ENCODE data around the gene FGF19. TPM values are rescaled to one million over a fixed set of nuclear protein-coding genes. Genes with fewer than 3 reads are reported as not detected.

The FGF19 gene
- total RNA-seq, 2 donors from 2014 or later = 0.37 to 0.40 TPM

- Histone ChIP-seq H3K27ac (ENCODE audit: low read depth, low read length) (no peak overlapping the region), H3K4me3 (ENCODE audit: low read length) (no peak overlapping the region), H3K9ac (ENCODE audit: extremely low read depth, low read length, poor library complexity, severe bottlenecking) (no peak overlapping the region), H3K4me1 (ENCODE audit: control insufficient read depth, insufficient read depth, low read length) (no peaks in the 10 kb centered on the region), H3K27me3 (ENCODE audit: control insufficient read depth, insufficient read depth, low read length, poor library complexity, severe bottlenecking) (peaks cover 8% of the 10 kb centered on the region), H3K36me3 (ENCODE audit: control insufficient read depth, insufficient read depth, low read length) (no peaks in the 10 kb centered on the region), H3K9me3 (ENCODE audit: control insufficient read depth, low read length) (peaks cover 4% of the 10 kb centered on the region)
- no peak for TF ChIP-seq CTCF (conservative IDR thresholded peaks at IDR 0.05)
- 67 to 77% methylated on average over 5 to 11 of the region's 11 CpGs for WGBS, 2 experiments (ENCODE audit: insufficient coverage in 1 of 2, insufficient read length in 1 of 2)
- Mint-ChIP-seq H3K27ac (no peak overlapping the region), H3K4me1 (no peaks in the 10 kb centered on the region), H3K36me3 (ENCODE audit: low read depth) (no peaks in the 10 kb centered on the region), H3K27me3 (ENCODE audit: insufficient read depth) (peaks cover 12% of the 10 kb centered on the region), H3K4me3 (no peak overlapping the region), H3K9me3 (no peaks in the 10 kb centered on the region)
- DNase-seq = no peak
Observed at GRCh38 chr11:69684651-69685050, 19.2 kb downstream of the FGF19 start.

GRCh38 chr11:69683764-69684333 lies 20.0 kb downstream of the FGF19 start:
- Histone ChIP-seq H3K27me3 (ENCODE audit: control insufficient read depth, insufficient read depth, low read length, poor library complexity, severe bottlenecking) (peaks cover 8% of the 10 kb centered on the region), H3K9me3 (ENCODE audit: control insufficient read depth, low read length) (peaks cover 4% of the 10 kb centered on the region), H3K4me1 (ENCODE audit: control insufficient read depth, insufficient read depth, low read length) (no peaks in the 10 kb centered on the region), H3K36me3 (ENCODE audit: control insufficient read depth, insufficient read depth, low read length) (no peaks in the 10 kb centered on the region), H3K9ac (ENCODE audit: extremely low read depth, low read length, poor library complexity, severe bottlenecking) (no peak overlapping the region), H3K27ac (ENCODE audit: low read depth, low read length) (no peak overlapping the region), H3K4me3 (ENCODE audit: low read length) (no peak overlapping the region)
- no peaks in the 10 kb centered on the region for H3K36me3 Mint-ChIP-seq (ENCODE audit: low read depth)
- 76 to 78% methylated on average over 8 to 9 of the region's 9 CpGs for WGBS, 2 experiments (ENCODE audit: insufficient coverage in 1 of 2, insufficient read length in 1 of 2)
- H3K27ac Mint-ChIP-seq = no peak overlapping the region
- peak; percentile 80 for TF ChIP-seq CTCF (conservative IDR thresholded peaks at IDR 0.05)
- peak; percentile 87 for DNase-seq
- H3K27me3 Mint-ChIP-seq (ENCODE audit: insufficient read depth) = peaks cover 12% of the 10 kb centered on the region
- H3K4me1 Mint-ChIP-seq = no peaks in the 10 kb centered on the region
- H3K4me3 Mint-ChIP-seq = no peak overlapping the region
- no peaks in the 10 kb centered on the region for H3K9me3 Mint-ChIP-seq

- Mint-ChIP-seq H3K4me3 (no peak overlapping the region), H3K27me3 (ENCODE audit: insufficient read depth) (peaks cover 12% of the 10 kb centered on the region), H3K36me3 (ENCODE audit: low read depth) (no peaks in the 10 kb centered on the region), H3K9me3 (no peaks in the 10 kb centered on the region), H3K4me1 (no peaks in the 10 kb centered on the region), H3K27ac (no peak overlapping the region)
- no peak for DNase-seq
- 88 to 90% methylated on average over 4 to 7 of the region's 7 CpGs for WGBS, 2 experiments (ENCODE audit: insufficient coverage in 1 of 2, insufficient read length in 1 of 2)
- Histone ChIP-seq H3K4me1 (ENCODE audit: control insufficient read depth, insufficient read depth, low read length) (no peaks in the 10 kb centered on the region), H3K27ac (ENCODE audit: low read depth, low read length) (no peak overlapping the region), H3K36me3 (ENCODE audit: control insufficient read depth, insufficient read depth, low read length) (no peaks in the 10 kb centered on the region), H3K4me3 (ENCODE audit: low read length) (no peak overlapping the region), H3K9me3 (ENCODE audit: control insufficient read depth, low read length) (peaks cover 4% of the 10 kb centered on the region), H3K9ac (ENCODE audit: extremely low read depth, low read length, poor library complexity, severe bottlenecking) (no peak overlapping the region), H3K27me3 (ENCODE audit: control insufficient read depth, insufficient read depth, low read length, poor library complexity, severe bottlenecking) (peaks cover 8% of the 10 kb centered on the region)
- no peak for TF ChIP-seq CTCF (conservative IDR thresholded peaks at IDR 0.05)
Observed at GRCh38 chr11:69682681-69683326, 21.0 kb downstream of the FGF19 start.

Data from endodermal cell (in vitro differentiated cells).